HepG2 (cell line): ENCODE measurements around the gene C5orf47. TPM values are rescaled to one million over a fixed set of nuclear protein-coding genes. Genes with fewer than 3 reads are reported as not detected.

Source experiments
- ARID2 ChIP-seq: sonication (generic); formaldehyde crosslinking; IDR thresholded peaks from 2 replicates; pipeline ENCODE4 v1.8.1; 2022; ENCODE audit warnings: mild to moderate bottlenecking, missing genetic modification reagents, borderline replicate concordance
- ELF4 ChIP-seq: sonication (generic); formaldehyde crosslinking; IDR thresholded peaks from 2 replicates; pipeline ENCODE4 v1.5.0; 2020; ENCODE audit warnings: missing genetic modification reagents, mild to moderate bottlenecking, moderate library complexity, borderline replicate concordance
- GZF1 ChIP-seq: sonication (generic); formaldehyde crosslinking; IDR thresholded peaks from 2 replicates; pipeline ENCODE4 v1.5.1; 2020; ENCODE audit warnings: mild to moderate bottlenecking, missing genetic modification reagents
- HBP1 ChIP-seq: IDR thresholded peaks from 2 replicates; pipeline ENCODE4 v1.6.1; 2016; ENCODE audit warnings: low read depth, control low read depth
- HIVEP1 ChIP-seq: sonication (generic); formaldehyde crosslinking; IDR thresholded peaks from 2 replicates; pipeline ENCODE4 v1.4.0; 2020; ENCODE audit warnings: mild to moderate bottlenecking, missing genetic modification reagents
- ISX ChIP-seq: sonication (generic); formaldehyde crosslinking; conservative IDR thresholded peaks from 2 replicates; pipeline ENCODE4 v1.5.0; 2020; ENCODE audit warnings: missing genetic modification reagents
- KDM1A ChIP-seq: IDR thresholded peaks from 2 replicates; pipeline ENCODE4 v1.6.1; 2016; ENCODE audit warnings: missing compliant biosample characterization
- RBAK ChIP-seq: sonication (generic); formaldehyde crosslinking; IDR thresholded peaks from 2 replicates; pipeline ENCODE4 v1.5.1; 2020; ENCODE audit warnings: mild to moderate bottlenecking, missing genetic modification reagents
- REXO4 ChIP-seq: sonication (generic); formaldehyde crosslinking; IDR thresholded peaks from 2 replicates; pipeline ENCODE4 v1.8.0; 2022; ENCODE audit warnings: missing genetic modification reagents, mild to moderate bottlenecking, borderline replicate concordance
- RFX5 ChIP-seq: IDR thresholded peaks from 2 replicates; pipeline ENCODE4 v1.6.1; 2011; ENCODE audit warnings: low read depth, low read length, improper control_type of control experiment
- ZBTB49 ChIP-seq: sonication (generic); formaldehyde crosslinking; IDR thresholded peaks from 2 replicates; pipeline ENCODE4 v1.4.0; 2020; ENCODE audit warnings: missing genetic modification reagents, borderline replicate concordance
- ZNF337 ChIP-seq: sonication (generic); formaldehyde crosslinking; IDR thresholded peaks from 2 replicates; pipeline ENCODE4 v1.5.1; 2020; ENCODE audit warnings: missing genetic modification reagents, low read depth, mild to moderate bottlenecking, borderline replicate concordance
- ZNF737 ChIP-seq: sonication (generic); formaldehyde crosslinking; IDR thresholded peaks from 2 replicates; pipeline ENCODE4 v1.5.0; 2020; ENCODE audit warnings: missing genetic modification reagents, mild to moderate bottlenecking, borderline replicate concordance
- ZNF770 ChIP-seq: sonication (generic); formaldehyde crosslinking; IDR thresholded peaks from 2 replicates; pipeline ENCODE4 v1.5.0; 2020; ENCODE audit warnings: mild to moderate bottlenecking, missing genetic modification reagents
- polyA plus RNA-seq, 8 experiments: library from polyadenylated mRNA; depleted of rRNA in 3 of 8; stranded (reverse) in 7 of 8; unstranded in 1 of 8; fragments of >200 nt; fragmentation: Illumina TruSeq in 4 of 8; extraction: Trizol in 4 of 8; gene quantifications; 2 replicates each; pipeline versions ENCODE4 v1.2.1 to v1.2.3, GENCODE V29; 2011 to 2016; ENCODE audit warnings: low read depth in 4 of 8, missing spikeins in 1 of 8, mixed read lengths in 1 of 8; ENCODE audit not compliant: insufficient read depth in 1 of 8
- total RNA-seq, 5 experiments: library from RNA; depleted of rRNA; stranded (reverse); fragments of >200 nt; fragmentation: Illumina TruSeq; extraction: Trizol; gene quantifications; 2 replicates each; pipeline ENCODE4 v1.2.3, GENCODE V29; 2016; ENCODE audit warnings: low read depth in 1 of 5
- TF ChIP-seq, protein P1 (sequence below): sonication (generic); formaldehyde crosslinking; IDR thresholded peaks from 2 replicates; pipeline ENCODE4 v1.8.0; 2022; ENCODE audit warnings: missing genetic modification reagents, mild to moderate bottlenecking, borderline replicate concordance
- TF ChIP-seq, protein P2 (sequence below): fragments of 450-650 bp; IDR thresholded peaks from 2 replicates; pipeline ENCODE4 v1.6.1; 2016

C5orf47 gene
- total and polyA plus RNA-seq, 2 of the 13 experiments (the other 11 are each of a cell fraction or from before 2014, with no cell fraction given), result not detected

- TF ChIP-seq ZBTB49 (CRISPR knock-in tag) (no peak), HIVEP1 (CRISPR knock-in tag) (no peak), GZF1 (CRISPR knock-in tag) (0 out of 2 replicates have a peak, but pooled peaks have one; percentile 29), RFX5 (no peak), RBAK (CRISPR knock-in tag) (no peak), ARID2 (CRISPR knock-in tag) (0 out of 2 replicates have a peak, but pooled peaks have one; percentile 42), ZNF337 (no peak), ZNF737 (CRISPR knock-in tag) (no peak), REXO4 (no peak), ISX (CRISPR knock-in tag) (no peak), ELF4 (CRISPR knock-in tag) (peak; percentile 88), KDM1A (no peak; the same call in 1 of the 2 replicates), HBP1 (CRISPR knock-in tag) (0 out of 2 replicates have a peak, but pooled peaks have one; percentile 25), ZNF770 (CRISPR knock-in tag) (peak; percentile 97)
- TF ChIP-seq, protein P1, sequence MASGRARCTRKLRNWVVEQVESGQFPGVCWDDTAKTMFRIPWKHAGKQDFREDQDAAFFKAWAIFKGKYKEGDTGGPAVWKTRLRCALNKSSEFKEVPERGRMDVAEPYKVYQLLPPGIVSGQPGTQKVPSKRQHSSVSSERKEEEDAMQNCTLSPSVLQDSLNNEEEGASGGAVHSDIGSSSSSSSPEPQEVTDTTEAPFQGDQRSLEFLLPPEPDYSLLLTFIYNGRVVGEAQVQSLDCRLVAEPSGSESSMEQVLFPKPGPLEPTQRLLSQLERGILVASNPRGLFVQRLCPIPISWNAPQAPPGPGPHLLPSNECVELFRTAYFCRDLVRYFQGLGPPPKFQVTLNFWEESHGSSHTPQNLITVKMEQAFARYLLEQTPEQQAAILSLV, result no peak
- TF ChIP-seq, protein P2, sequence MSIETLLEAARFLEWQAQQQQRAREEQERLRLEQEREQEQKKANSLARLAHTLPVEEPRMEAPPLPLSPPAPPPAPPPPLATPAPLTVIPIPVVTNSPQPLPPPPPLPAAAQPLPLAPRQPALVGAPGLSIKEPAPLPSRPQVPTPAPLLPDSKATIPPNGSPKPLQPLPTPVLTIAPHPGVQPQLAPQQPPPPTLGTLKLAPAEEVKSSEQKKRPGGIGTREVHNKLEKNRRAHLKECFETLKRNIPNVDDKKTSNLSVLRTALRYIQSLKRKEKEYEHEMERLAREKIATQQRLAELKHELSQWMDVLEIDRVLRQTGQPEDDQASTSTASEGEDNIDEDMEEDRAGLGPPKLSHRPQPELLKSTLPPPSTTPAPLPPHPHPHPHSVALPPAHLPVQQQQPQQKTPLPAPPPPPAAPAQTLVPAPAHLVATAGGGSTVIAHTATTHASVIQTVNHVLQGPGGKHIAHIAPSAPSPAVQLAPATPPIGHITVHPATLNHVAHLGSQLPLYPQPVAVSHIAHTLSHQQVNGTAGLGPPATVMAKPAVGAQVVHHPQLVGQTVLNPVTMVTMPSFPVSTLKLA, result no peak
These were observed 47.1 kb upstream of the C5orf47 start (continued) for GRCh38 chr5:173941758-173942401.
